Colonic mucosa (tissue), 4 donors: ENCODE data around the gene ROR1. TPM values are rescaled to one million over a fixed set of nuclear protein-coding genes. Genes with fewer than 3 reads are reported as not detected.

ENCODE experiments used
- DNase-seq: peaks from one replicate; pipeline ENCODE4 v3.0.0-alpha.2; 2020
- H3K27ac ChIP-seq: fragments of 200-600 bp; one replicate; pipeline ENCODE4 v1.8.0; 2021
- H3K27me3 ChIP-seq: fragments of 200-600 bp; one replicate; pipeline ENCODE4 v1.8.0; 2021
- H3K36me3 ChIP-seq: fragments of 200-600 bp; one replicate; pipeline ENCODE4 v1.8.0; 2021
- H3K4me1 ChIP-seq: fragments of 200-600 bp; one replicate; pipeline ENCODE4 v1.8.0; 2021; ENCODE audit warnings: mild to moderate bottlenecking
- H3K4me3 ChIP-seq: fragments of 200-600 bp; one replicate; pipeline ENCODE4 v1.8.0; 2021
- H3K9ac ChIP-seq, 2 donors: one replicate each; pipeline ENCODE4 v1.7.0; 2013; ENCODE audit warnings: control low read depth in 2 of 2, low read depth in 2 of 2, low read length in 2 of 2
- H3K9me3 ChIP-seq: fragments of 200-600 bp; one replicate; pipeline ENCODE4 v1.8.0; 2021
- intact Hi-C: fragments of 100-400 bp; cut with DNase I; formaldehyde crosslinking; loops from one replicate; pipeline ENCODE4 v1.14.1; 2022
- total RNA-seq, 2 donors: library from RNA; stranded (reverse); fragmentation: NEBNext Ultra II Directional in 1 of 2; extraction: Animal tissue kit (Norgen Biotek cat#: 25700) in 1 of 2; gene quantifications; one replicate each; pipeline ENCODE4 v1.2.1, GENCODE V29; 2021
- TF ChIP-seq, protein P1 (sequence below): fragments of 200-600 bp; IDR thresholded peaks from one replicate; pipeline ENCODE4 v1.8.0; 2022; ENCODE audit warnings: antibody characterized with exemption, mild to moderate bottlenecking
- donor health status: healthy.
- donor health status: DM: no; HTN: no; CAD: no.
- donor health status: DM: no; HTN: no; CAD: no.

Gene ROR1
- total RNA-seq, 2 donors from 2014 or later: 5.1 to 6.8 TPM

DNA sequence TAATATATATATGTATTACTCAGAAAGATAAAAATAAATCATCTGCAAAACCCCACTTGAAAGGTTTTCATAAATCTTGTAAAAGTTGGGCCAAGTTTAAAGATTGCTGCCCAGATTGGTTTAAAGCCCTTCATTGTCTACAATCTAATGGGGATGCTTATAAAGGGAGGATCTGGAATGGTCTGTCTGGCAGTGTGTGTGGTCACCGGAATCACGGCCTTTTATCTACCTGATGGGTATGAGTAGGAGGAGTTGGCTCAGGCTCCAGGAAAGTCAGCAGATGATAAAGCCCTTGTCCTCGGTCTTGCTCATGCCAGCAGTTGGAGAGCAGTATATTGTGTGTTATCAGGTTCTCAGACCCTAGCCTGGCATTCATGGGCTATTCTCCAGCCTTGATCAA, 197.7 kb downstream of the ROR1 start:
- Histone ChIP-seq H3K27me3 (no peaks in the 10 kb centered on the region), H3K27ac (no peak overlapping the region)
- intact Hi-C loops: no loop called here

DNA sequence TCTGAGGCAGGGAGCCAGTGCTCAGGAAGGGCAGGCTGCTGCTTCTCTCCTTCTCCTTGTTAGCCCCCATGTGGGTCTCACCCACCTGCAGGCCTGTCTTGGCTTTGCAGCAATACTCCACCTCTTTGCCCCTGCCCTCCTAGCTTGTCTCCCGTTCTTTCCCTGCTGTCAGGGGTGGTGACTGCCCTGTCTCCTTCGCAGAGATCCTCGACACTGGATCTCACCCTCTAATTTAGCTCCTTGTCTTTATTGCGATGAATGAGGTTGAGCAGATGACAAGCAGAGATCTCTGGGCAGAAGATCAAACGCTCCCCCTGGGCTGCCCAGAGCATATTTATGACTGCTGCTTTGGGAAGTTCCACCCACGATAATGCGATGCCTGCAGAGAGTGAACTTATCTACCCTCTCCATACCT, 199.2 kb downstream of the ROR1 start:
- intact Hi-C loops: no loop called here
- DNase-seq: no peak
- TF ChIP-seq, protein P1, sequence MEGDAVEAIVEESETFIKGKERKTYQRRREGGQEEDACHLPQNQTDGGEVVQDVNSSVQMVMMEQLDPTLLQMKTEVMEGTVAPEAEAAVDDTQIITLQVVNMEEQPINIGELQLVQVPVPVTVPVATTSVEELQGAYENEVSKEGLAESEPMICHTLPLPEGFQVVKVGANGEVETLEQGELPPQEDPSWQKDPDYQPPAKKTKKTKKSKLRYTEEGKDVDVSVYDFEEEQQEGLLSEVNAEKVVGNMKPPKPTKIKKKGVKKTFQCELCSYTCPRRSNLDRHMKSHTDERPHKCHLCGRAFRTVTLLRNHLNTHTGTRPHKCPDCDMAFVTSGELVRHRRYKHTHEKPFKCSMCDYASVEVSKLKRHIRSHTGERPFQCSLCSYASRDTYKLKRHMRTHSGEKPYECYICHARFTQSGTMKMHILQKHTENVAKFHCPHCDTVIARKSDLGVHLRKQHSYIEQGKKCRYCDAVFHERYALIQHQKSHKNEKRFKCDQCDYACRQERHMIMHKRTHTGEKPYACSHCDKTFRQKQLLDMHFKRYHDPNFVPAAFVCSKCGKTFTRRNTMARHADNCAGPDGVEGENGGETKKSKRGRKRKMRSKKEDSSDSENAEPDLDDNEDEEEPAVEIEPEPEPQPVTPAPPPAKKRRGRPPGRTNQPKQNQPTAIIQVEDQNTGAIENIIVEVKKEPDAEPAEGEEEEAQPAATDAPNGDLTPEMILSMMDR: no peak
- Histone ChIP-seq H3K36me3 (no peaks in the 10 kb centered on the region), H3K4me1 (no peaks in the 10 kb centered on the region), H3K27me3 (no peaks in the 10 kb centered on the region), H3K27ac (no peak overlapping the region), H3K4me3 (no peak overlapping the region), H3K9ac (no peak overlapping the region), H3K9me3 (no peaks in the 10 kb centered on the region)

More for the DNA sequence above, 197.7 kb downstream of the ROR1 start:
- TF ChIP-seq, protein P1: no peak
- H3K9ac ChIP-seq: no peak overlapping the region
- no peaks in the 10 kb centered on the region for H3K9me3 ChIP-seq
- no peaks in the 10 kb centered on the region for H3K4me1 ChIP-seq
- no peaks in the 10 kb centered on the region for H3K36me3 ChIP-seq
- no peak for DNase-seq
- H3K4me3 ChIP-seq: no peak overlapping the region

DNA sequence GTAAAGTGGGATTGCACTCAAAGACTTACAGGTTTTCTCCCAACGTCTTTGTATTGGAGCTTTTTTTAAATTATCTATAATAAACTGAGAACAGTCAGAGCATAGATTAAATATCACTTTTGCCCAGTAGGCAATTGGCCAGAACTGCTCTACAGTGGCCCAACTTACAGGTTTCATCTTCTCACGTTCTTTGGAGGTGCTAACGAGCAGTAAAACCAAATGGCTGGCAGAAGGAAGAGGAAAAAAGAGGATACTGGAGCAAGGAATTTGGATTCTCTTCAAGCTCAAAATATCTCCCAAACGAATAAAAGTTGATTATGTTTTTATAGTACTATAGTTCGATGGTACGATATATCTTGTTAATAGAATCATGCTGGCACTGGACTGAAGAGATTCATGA, 201.1 kb downstream of the ROR1 start:
- Histone ChIP-seq H3K27ac (no peak overlapping the region), H3K4me3 (no peak overlapping the region), H3K36me3 (no peaks in the 10 kb centered on the region), H3K27me3 (no peaks in the 10 kb centered on the region), H3K4me1 (no peaks in the 10 kb centered on the region), H3K9ac (no peak overlapping the region), H3K9me3 (no peaks in the 10 kb centered on the region)
- no peak for DNase-seq
- intact Hi-C loops: no loop called here
- TF ChIP-seq, protein P1: no peak

DNA sequence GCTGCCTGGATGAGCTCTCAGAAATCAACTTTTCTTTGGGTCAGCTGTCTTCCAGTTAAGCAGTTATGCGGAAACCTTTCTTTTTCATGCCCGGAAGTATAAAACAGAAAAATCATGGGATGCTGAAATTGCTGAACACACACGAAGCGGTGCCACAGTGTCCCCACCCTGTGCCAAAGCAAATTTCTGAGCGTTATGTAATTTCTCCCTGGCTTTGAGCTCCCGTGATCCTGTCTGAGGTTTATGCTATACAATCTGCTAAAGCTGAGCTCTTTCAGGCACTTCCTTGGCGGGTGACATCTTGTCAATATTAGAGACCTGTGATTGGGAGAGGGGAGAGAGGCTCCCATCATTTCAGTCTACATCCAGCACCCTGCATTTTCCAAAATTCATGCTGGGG, 201.7 kb downstream of the ROR1 start:
- TF ChIP-seq, protein P1: no peak
- intact Hi-C loops: no loop called here

DNA sequence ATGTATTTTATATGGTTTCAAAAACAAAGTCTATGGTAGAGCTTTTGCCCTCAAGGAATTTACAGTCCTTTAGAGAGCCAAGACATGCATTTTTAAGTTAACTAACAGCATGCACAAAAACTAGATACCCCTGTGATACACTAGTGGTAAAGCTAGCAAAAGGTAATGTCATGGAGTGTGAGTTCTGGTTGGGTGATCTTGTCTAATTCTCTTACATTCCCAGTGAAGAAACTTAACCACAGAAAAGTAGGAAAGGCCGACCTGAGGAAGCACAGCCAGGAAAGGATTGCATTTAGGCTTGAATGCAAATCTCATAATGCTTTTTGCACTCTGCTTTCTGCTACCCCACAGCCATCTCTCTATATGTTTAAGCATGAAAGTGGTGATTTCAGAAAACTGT, 202.2 kb downstream of the ROR1 start:
- no peak for DNase-seq
- TF ChIP-seq, protein P1: no peak
- Histone ChIP-seq H3K9me3 (no peaks in the 10 kb centered on the region), H3K4me1 (no peaks in the 10 kb centered on the region), H3K36me3 (no peaks in the 10 kb centered on the region), H3K27me3 (no peaks in the 10 kb centered on the region), H3K9ac (no peak overlapping the region), H3K4me3 (no peak overlapping the region), H3K27ac (no peak overlapping the region)
- intact Hi-C loops: no loop called here

More for the DNA sequence above, 201.7 kb downstream of the ROR1 start:
- no peak overlapping the region for H3K27ac ChIP-seq
- DNase-seq: no peak
- H3K4me3 ChIP-seq: no peak overlapping the region
- H3K4me1 ChIP-seq: no peaks in the 10 kb centered on the region
- H3K36me3 ChIP-seq: no peaks in the 10 kb centered on the region
- no peaks in the 10 kb centered on the region for H3K9me3 ChIP-seq
- H3K9ac ChIP-seq: no peak overlapping the region
- H3K27me3 ChIP-seq: no peaks in the 10 kb centered on the region

DNA sequence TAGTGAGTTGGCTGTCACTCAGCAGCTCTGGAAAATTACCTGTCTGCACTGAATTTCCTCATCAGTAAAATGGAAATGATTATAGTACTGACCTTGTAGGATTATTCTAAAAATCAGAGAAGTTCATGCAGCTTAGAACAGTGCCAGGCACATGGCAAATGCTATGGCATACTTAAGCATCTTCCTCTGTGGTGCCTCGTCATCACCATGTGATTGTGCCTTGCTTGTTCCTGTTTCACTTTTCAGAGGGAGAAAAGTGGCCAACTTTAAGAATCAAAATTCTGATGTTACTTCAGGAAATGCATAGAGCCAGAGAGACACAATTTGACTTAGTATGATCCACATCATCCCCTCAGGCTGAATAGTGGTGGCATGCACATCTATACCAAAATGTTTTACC, 203.6 kb downstream of the ROR1 start:
- Histone ChIP-seq H3K27me3 (no peaks in the 10 kb centered on the region), H3K9me3 (no peaks in the 10 kb centered on the region), H3K27ac (no peak overlapping the region), H3K4me1 (no peaks in the 10 kb centered on the region), H3K9ac (no peak overlapping the region), H3K4me3 (no peak overlapping the region), H3K36me3 (no peaks in the 10 kb centered on the region)
- intact Hi-C loops: no loop called here
- no peak for DNase-seq
- TF ChIP-seq, protein P1: no peak
